ENCODE measurements around the gene GYS1. TPM values are rescaled to one million over a fixed set of nuclear protein-coding genes. Genes with fewer than 3 reads are reported as not detected.

The GYS1 gene
- total RNA-seq, 4 donors from 2014 or later = 26.4 to 42.0 (median 31.6) TPM

DNA sequence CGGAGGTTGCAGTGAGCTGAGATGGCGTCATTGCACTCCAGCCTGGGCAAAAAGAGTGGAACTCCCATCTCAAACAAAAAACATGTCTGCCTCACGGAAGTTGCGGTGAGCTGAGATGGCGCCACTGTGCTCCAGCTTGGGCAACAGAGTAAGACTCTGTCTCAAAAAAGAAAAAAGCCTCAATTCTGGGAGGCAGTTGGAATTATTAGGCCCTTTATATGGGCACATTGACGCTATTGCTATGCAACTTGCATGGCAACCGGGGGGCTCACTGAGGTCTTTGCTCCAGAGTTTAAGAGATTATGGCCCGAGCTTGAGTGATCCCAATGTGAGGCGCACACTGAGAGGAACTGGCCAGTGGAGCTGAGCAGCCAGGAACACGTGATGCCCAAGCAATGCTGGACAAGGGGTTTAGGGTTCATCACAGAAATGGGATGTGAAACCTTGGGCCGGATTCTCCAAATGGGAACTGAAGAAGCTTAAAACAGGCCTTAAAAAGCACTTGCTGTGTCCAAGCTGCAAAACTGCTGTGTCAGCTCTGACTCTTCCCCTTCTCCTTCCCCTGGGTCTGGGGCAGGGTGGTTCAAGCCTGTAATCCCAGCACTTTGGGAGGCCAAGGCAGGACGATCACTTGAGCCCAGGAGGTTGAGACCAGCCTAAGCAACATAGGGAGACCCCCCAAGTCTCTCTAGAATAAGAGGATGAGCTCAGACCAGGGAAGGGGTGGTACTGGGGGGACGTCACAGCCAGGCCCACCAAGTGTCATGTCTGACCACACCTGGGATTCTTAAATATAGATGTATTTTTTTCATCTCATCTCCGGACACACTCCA lies 25.5 kb downstream of the GYS1 start:
- Histone ChIP-seq H3K4me1 (peaks cover 55% of the 10 kb centered on the region), H3K9me3 (no peaks in the 10 kb centered on the region), H3K27ac (peak overlapping the region; percentile 22), H3K27me3 (no peaks in the 10 kb centered on the region), H3K4me3 (peak overlapping the region; percentile 69), H3K36me3 (peaks cover 47% of the 10 kb centered on the region)
- no peak for DNase-seq (ENCODE audit: low spot score in 2 of 2)
- TF ChIP-seq CTCF (IDR thresholded peaks at IDR 0.05) (no peak), POLR2AphosphoS5 (IDR thresholded peaks at IDR 0.05) (peak in 1 of 3 donors; percentile 40)
- WGBS = 80% methylated on average over 14 of the region's 14 CpGs

DNA sequence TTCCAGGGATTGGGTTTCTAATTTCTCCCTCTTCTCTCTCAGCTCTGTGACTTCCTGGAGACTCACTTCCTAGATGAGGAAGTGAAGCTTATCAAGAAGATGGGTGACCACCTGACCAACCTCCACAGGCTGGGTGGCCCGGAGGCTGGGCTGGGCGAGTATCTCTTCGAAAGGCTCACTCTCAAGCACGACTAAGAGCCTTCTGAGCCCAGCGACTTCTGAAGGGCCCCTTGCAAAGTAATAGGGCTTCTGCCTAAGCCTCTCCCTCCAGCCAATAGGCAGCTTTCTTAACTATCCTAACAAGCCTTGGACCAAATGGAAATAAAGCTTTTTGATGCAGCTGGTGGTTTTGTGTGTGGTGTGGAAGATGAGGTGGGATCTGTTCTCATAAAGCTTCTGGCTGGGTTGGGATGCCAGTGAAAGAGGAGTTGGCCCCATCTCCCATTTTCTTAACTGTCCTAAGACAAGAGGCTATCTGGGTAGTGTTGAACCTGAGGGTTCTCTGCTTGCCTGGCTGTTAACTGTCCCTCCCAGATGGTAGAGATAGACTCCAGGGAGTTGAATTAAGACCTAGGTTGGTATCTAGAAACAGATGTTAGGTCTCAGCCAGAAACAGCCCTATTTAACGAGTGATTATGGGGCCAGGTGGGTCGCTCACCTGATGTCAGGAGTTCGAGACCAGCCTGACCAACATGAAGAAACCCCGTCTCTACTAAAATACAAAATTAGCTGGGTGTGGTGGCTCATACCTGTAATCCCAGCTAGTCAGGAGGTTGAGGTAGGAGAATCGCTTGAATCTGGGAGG lies 26.4 kb downstream of the GYS1 start:
- Histone ChIP-seq H3K4me1 (peaks cover 57% of the 10 kb centered on the region), H3K36me3 (peaks cover 41% of the 10 kb centered on the region), H3K4me3 (peak overlapping the region; percentile 69), H3K27me3 (no peaks in the 10 kb centered on the region), H3K9me3 (no peaks in the 10 kb centered on the region), H3K27ac (no peak overlapping the region)
- TF ChIP-seq EP300 (IDR thresholded peaks at IDR 0.05) (no peak), POLR2AphosphoS5 (IDR thresholded peaks at IDR 0.05) (no peak), POLR2A (IDR thresholded peaks at IDR 0.05) (no peak), CTCF (IDR thresholded peaks at IDR 0.05) (no peak)
- 71% methylated on average over 10 of the region's 10 CpGs for WGBS
- DNase-seq (ENCODE audit: low spot score in 2 of 2) = no peak

DNA sequence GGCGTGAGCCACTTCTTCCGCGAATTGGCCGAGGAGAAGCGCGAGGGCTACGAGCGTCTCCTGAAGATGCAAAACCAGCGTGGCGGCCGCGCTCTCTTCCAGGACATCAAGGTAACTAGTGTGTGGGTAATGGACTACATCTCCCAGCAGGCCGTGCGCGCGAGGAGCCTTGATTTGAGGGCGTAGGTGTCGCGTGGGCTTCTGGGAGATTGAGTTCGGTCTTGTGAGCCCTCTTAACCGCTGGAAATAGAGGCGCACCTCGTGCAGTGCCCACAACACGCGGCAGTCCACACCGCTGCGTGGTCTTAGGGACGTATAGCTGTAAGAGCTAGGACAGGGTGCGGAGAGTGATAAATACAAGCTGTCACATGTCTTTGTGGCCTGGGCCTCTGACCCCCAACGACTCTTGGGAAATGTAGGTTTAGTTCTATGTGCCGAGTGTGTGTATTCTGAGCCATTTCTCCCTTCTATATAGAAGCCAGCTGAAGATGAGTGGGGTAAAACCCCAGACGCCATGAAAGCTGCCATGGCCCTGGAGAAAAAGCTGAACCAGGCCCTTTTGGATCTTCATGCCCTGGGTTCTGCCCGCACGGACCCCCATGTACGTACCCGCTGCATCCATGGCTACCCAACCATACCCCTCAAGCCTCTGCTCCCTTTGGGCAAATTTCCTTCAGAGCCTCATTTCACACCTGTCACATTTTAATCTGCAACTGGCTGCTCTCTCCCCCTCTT lies 27.1 kb downstream of the GYS1 start:
- 10% methylated on average over 36 of the region's 36 CpGs for WGBS
- Histone ChIP-seq H3K36me3 (peaks cover 37% of the 10 kb centered on the region), H3K27me3 (no peaks in the 10 kb centered on the region), H3K27ac (peak overlapping the region; percentile 89), H3K4me3 (peak overlapping the region; percentile 69), H3K4me1 (peaks cover 56% of the 10 kb centered on the region), H3K9me3 (no peaks in the 10 kb centered on the region)
- peak in 1 of 3 donors; percentile 56 for TF ChIP-seq POLR2AphosphoS5 (IDR thresholded peaks at IDR 0.05)
- no peak for TF ChIP-seq POLR2A (IDR thresholded peaks at IDR 0.05)
- peak; percentile 94 to 96 for DNase-seq (ENCODE audit: low spot score in 2 of 2)

DNA sequence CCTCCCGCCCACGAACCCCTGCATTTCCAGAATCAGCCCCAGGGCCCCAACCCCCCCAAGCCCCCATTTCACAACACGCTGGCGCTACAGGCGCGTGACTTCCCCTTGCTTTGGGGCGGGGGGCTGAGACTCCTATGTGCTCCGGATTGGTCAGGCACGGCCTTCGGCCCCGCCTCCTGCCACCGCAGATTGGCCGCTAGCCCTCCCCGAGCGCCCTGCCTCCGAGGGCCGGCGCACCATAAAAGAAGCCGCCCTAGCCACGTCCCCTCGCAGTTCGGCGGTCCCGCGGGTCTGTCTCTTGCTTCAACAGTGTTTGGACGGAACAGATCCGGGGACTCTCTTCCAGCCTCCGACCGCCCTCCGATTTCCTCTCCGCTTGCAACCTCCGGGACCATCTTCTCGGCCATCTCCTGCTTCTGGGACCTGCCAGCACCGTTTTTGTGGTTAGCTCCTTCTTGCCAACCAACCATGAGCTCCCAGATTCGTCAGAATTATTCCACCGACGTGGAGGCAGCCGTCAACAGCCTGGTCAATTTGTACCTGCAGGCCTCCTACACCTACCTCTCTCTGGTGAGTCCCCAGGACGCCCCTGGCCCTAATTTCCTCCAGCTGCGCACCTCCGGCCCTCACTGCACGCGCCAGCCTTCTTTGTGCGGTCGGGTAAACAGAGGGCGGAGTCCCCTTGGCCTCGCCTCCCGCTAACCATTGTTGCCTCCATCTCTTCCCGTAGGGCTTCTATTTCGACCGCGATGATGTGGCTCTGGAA lies 27.9 kb downstream of the GYS1 start, which contains the start of gene FTL:
Gene FTL (plus strand): TSS at position 270 of the 766 bp plus-strand sequence. CDS start 199 bp downstream, at position 469.
- peak; percentile 98 for DNase-seq (ENCODE audit: low spot score in 2 of 2)
- peaks cover 34% of the 10 kb centered on the region for H3K36me3 ChIP-seq
- WGBS = under 1% methylated on average over 25 of the region's 52 CpGs
- H3K27me3 ChIP-seq = no peaks in the 10 kb centered on the region
- peaks cover 52% of the 10 kb centered on the region for H3K4me1 ChIP-seq
- no peaks in the 10 kb centered on the region for H3K9me3 ChIP-seq
- H3K27ac ChIP-seq = peak within 1 kb of the TSS; percentile 89
- H3K4me3 ChIP-seq = peak within 1 kb of the TSS; percentile 69
- TF ChIP-seq POLR2A (IDR thresholded peaks at IDR 0.05) (peak; percentile 97 to 100), POLR2AphosphoS5 (IDR thresholded peaks at IDR 0.05) (peak; percentile 99), EP300 (IDR thresholded peaks at IDR 0.05) (no peak), CTCF (IDR thresholded peaks at IDR 0.05) (no peak)

All from suprapubic skin (tissue), 4 donors.